GM19193 (cell line): ENCODE results near the gene SLAMF7.

Experiments used
- POLR2A ChIP-seq: IDR thresholded peaks from 4 replicates; pipeline ENCODE4 v1.6.1; 2011; ENCODE audit not compliant: insufficient read depth, insufficient read length; ENCODE audit errors: extremely low read depth

Gene SLAMF7

DNA sequence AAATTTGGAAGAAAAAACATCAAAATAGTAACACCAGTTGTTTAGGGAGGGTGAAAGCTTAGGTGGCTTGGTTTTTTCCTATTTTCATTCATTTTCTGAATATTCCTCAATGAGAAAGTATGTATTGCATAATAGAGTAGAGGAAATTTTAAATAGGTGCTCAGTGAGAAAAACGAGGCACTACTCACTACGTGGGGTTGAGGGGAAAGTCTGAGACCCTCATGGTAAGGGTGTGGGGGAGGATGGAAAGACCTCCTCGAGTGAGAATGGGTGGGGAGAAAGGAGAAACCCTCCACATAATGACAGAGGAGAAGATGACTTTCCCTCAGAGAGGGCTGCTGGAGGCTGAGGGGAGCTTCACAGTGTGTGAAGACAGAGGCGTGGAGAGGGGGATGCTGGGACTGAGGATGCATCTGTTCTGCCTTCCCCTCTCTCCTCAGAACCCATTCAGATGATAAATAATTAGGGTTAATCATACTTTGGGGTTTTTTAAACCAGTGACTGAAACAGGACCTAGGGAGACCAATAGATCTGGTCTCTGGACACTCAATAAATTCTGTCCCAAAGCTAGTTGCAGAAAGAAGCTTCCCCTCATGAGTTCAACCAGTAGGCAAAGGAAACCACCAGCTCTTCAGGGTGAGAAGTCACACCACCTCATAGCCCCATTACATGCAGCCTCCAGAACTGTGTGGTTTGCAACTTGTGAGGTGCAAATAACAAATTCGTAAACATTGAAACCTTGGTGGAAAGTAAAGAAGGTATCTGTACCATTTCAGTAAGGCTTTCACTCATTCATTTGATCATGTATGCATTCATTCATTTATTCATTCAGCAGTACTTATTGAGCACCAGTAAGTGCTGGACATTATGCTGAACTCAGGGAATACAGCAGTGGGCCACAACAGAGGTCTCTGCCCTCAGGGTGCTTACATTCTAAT is 17.1 kb downstream of the SLAMF7 start:
- TF ChIP-seq POLR2A, result peak; percentile 48

DNA sequence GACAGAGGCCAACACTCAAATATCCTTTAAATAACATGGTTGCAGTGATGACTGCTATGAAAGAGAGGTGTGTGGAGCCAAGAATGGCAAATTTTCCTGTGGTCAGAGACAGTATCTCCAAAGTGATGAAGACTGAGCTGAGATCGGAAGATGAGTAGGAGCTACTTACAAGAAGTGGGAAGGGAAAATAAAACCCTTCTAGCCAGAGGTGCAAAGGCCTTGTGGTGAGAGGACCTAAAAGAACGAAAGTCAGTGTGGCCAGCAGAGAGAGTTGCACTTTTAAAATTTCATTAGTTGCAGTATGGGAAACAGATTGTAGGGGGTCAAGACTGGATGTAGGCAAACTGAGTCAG is 17.8 kb downstream of the SLAMF7 start:
- TF ChIP-seq POLR2A, result no peak

- no peak for TF ChIP-seq POLR2A
Observed at GRCh38 chr1:160758521-160758920, 19.5 kb downstream of the SLAMF7 start.

DNA sequence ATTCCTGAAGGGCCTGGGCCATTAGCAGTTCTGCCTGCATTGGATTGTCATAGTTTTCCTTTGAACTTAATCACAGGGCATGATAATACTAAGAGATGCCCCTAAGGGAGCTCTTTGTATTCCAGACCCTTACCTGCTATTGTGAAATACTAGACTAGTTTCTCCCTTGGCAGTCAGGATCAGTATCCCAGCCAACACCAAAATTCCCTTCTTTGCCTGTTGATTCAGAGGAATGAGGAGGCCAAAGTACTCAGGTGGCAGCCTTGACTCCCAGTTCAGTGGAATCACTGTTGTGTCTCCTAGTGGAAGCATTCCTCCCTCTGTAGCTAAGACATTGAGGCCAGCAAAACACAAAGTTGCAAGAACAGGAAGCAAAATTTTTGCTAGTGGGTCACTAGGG is 20.7 kb downstream of the SLAMF7 start:
- no peak for TF ChIP-seq POLR2A

GRCh38 chr1:160761046-160761445 is 22.0 kb downstream of the SLAMF7 start:
- no peak for TF ChIP-seq POLR2A

DNA sequence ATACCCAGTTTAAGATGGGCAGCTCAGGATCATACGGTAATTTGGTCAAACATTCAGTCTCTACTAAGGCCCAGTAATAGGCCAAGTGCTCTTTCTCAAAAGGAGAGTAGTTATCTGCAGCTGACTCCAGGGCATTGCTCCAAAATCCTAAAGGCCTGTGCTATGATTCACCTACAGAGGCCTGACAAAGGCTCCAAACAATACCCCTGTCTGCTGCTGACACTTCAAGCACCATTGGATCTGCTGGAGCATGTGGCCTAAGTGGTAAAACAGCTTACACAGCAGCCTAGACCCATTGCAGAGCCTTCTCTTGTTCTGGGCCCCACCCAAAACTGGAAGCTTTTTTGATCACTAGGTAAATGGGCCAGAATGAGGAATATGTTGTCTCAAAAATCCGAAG is 22.8 kb downstream of the SLAMF7 start:
- TF ChIP-seq POLR2A, result no peak

GRCh38 chr1:160763993-160764392 is 24.9 kb downstream of the SLAMF7 start:
- no peak for TF ChIP-seq POLR2A

DNA sequence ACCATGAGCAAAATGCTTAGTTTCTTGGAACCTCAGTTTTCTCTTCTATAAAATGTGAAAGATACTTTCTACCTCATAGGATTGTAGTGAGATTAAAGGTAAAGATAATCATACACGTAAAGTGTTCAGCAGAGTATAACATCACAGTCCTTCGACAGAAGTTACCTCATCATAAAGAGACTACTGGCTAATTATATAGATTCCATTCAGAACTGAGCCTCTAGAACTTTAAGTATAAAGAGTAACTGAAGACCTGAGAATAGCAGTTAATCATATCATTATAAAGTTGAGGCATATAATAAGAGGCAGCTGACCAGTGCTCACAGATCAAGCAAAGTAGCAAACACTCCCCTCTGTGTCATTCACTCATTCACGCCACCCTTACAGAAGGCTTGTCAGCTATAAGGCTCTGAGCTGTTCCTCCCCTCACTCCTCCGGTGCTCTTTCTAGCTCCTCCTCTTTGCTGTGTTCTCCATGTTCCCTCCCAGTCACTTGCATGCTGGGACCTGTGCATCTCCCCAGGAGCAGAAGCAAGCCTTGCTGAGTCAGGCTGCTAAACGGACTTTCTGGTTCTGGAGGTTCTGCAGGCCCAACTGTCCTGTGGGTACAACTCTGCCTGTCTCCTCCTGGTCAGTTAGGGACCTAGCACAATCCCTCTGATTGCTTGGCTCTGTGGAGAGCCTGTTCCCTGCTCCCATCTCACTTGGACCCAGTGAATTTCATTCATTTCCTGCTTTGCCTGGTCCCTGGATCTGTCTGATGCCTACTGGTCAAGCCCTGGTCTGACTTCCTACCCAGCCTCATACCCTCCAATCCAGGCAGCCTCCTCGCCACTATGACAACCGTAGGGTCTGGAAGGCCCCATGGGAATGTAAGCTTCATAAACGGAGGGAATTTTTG is 28.6 kb downstream of the SLAMF7 start:
- TF ChIP-seq POLR2A, result peak; percentile 61

DNA sequence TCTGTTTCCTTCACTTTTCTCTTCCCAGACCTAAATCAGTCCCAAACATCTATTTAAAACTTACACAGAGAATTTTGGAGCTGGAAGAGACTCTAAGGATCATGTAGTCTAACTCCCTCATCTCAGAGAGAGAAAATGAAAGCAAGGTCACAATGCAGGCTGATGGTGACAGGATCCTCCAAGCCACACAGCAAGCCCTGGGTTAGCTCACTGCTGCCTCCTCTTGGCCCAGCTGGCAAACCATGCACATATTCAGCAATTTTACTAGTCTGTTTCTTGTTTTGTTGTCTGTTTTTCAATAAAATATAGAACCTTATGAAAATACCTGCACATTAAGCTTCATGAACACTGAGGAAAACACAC is 29.2 kb downstream of the SLAMF7 start:
- no peak for TF ChIP-seq POLR2A

DNA sequence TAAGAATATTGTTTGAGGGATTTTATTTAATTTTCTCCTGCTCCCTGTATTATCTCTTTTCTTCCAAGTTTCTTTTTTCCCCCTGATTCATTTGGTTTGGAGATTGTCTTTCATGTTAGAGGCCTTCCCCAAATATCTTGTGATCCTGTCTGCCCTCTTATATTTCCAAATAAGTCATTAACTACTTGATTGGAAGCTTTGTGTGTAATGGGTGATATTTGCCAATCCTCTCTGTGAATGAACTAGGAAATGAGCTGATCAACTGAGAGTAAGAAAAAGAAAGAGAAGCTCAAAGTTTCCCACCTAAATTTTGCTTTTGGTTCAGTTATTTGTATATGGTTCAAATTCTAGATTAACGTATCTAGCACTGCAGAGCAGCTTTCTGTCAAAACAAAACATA is 33.3 kb downstream of the SLAMF7 start:
- TF ChIP-seq POLR2A, result no peak

- no peak for TF ChIP-seq POLR2A
Observed at GRCh38 chr1:160773093-160773492, 34.0 kb downstream of the SLAMF7 start.

DNA sequence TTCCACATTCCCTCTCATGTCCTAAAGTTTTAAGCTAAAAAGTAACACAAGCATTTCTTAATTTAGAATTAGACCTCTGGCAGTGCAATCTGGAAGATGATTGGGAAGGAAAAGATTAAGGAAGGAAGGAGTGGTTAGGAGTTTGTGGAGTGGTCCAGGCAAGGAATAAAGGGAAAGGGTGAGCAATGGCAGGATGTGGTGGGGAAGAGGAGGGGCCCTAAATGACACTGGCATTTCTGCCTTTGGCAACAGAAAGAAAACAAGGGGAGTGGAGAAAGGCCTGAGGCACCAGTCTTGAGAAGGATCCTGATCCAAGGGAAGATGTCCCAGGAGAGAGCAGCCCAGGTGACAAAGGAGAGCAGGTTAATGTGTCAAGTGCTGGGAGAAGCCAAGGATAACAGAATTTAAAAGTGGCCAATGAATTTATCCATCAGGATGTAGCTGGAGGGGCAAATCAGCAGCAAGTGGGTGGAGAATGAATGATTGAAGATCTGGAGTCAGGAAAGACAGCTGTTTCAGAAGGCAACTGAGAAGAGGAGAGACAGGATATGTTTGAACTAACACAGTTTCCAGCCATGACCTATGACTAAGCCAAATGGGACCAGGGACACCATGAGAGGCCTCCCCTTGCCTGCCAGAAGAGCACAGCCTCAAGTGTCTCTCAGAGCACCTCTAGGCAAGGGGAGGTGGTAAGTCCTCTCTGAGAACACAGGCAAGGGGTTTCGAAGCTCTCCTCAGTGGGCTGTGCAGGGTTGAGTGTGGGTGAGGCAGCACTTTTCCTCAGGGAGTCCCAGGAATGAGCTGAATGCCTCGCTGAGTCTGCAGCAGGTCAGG is 36.1 kb downstream of the SLAMF7 start:
- TF ChIP-seq POLR2A, result no peak

DNA sequence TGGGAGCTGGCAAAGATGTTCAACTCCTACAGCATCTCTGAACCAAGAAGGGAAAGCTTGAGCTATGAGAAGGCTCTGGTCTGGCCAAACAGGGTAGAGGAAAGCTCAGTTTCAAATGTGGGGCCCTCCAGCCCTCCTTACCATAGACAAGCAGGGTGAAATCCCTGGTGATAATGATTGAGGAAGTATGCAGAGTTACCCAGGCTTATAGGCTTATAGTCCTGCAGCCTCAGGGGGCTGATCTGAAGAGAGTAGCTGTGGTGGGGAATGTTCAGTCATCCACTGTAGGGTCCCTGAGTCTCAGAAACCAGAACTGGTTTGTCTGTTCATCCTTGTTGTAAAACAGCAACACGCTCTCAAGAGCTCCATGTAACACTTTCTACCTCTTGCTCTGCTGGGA is 37.1 kb downstream of the SLAMF7 start:
- no peak for TF ChIP-seq POLR2A

- no peak for TF ChIP-seq POLR2A
Observed at GRCh38 chr1:160777486-160778089, 38.5 kb downstream of the SLAMF7 start.

DNA sequence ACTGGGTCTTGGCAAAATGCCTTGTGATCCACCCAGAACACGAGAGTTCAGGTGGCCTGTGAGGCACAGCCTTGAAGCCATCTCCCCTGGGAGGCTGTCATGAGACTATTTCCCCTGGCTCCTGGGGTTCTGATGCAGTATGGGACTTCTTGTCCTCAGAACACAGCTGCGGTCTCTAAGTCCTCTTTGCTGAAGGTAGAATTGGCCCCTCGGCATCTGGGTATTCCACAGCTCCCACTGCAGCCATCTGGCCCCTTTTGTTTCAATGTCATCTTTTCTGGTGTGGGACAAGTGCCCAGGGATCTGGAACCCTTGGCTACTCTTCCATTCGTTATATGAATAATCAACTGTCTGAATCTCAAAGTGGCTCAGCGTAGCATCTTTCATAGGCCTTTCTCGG is 39.9 kb downstream of the SLAMF7 start:
- no peak for TF ChIP-seq POLR2A

DNA sequence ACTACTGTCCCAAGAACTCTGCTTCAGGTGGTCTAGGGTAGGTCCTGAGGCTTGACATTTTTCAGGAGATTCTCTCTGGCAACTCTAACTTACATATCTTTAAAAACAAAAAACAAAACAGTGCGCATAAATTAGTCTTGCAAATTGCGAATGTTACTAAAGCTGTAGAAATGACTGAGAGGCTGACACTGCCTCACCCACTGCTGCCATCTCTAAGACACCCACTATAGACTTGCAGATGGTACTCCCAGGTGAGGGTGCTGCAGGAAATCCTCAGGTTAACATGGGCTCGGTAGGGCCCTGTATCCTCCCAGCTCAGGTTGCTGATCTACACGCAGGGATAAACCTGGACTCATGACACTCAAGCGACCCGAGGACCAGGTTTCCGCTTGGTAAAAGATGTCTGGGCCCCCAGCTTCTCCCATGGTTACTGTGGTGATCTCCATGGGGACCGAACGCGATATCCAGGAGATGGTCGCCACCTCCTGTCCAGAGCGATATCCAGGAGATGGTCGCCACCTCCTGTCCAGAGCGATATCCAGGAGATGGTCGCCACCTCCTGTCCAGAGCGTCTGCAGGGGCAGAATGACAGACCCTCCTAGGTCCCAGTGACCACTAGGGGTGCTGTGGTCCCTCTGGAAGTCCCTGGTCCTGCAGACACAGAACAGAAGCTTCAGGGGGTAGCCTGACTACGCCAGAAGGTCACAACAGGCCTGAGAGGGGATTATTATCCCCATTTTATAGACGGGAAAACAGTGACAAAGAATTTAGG is 40.8 kb downstream of the SLAMF7 start:
- no peak for TF ChIP-seq POLR2A
